Endothelial cell (in vitro differentiated cells): ENCODE data around the gene COQ5. TPM values are rescaled to one million over a fixed set of nuclear protein-coding genes. Genes with fewer than 3 reads are reported as not detected.
"Not testable (repeated sequence)": the region's sequence is repeated elsewhere in the genome, so short reads cannot be mapped to it uniquely, and the experiment has no call there.

Source experiments
- DNase-seq: peaks from one replicate; pipeline ENCODE4 v3.0.0; 2021; ENCODE audit warnings: low spot score
- H3K27ac Mint-ChIP-seq: one replicate; pipeline ENCODE4 v1.8.0; 2021; ENCODE audit warnings: mixed read lengths, inconsistent platforms; ENCODE audit not compliant: unreplicated experiment
- H3K27me3 Mint-ChIP-seq: one replicate; pipeline ENCODE4 v1.8.0; 2021; ENCODE audit warnings: mild to moderate bottlenecking, moderate library complexity, mixed read lengths, inconsistent platforms; ENCODE audit not compliant: unreplicated experiment
- H3K36me3 Mint-ChIP-seq: one replicate; pipeline ENCODE4 v1.8.0; 2021; ENCODE audit warnings: mild to moderate bottlenecking, low read depth, mixed read lengths, inconsistent platforms; ENCODE audit not compliant: unreplicated experiment
- H3K4me1 Mint-ChIP-seq: one replicate; pipeline ENCODE4 v1.8.0; 2021; ENCODE audit warnings: mild to moderate bottlenecking, mixed read lengths, inconsistent platforms; ENCODE audit not compliant: unreplicated experiment
- H3K4me3 Mint-ChIP-seq: one replicate; pipeline ENCODE4 v1.8.0; 2021; ENCODE audit warnings: mild to moderate bottlenecking, mixed read lengths, inconsistent platforms; ENCODE audit not compliant: unreplicated experiment
- H3K9me3 Mint-ChIP-seq: one replicate; pipeline ENCODE4 v1.8.0; 2021; ENCODE audit warnings: mixed read lengths, inconsistent platforms; ENCODE audit not compliant: unreplicated experiment
- total RNA-seq: library from RNA; stranded (reverse); fragmentation: NEBNext Ultra II Directional; extraction: Animal tissue kit (Norgen Biotek cat#: 25700); gene quantifications from one replicate; pipeline ENCODE4 v1.2.1, GENCODE V29; 2021; ENCODE audit not compliant: unreplicated experiment
- TF ChIP-seq, protein P1 (sequence below): fragments of 200-600 bp; sonication (generic); IDR thresholded peaks from one replicate; pipeline ENCODE4 v1.5.0; 2021; ENCODE audit warnings: antibody characterized with exemption; ENCODE audit not compliant: unreplicated experiment

COQ5 gene
- total RNA-seq, 1 donor from 2014 or later: 27.2 TPM

DNA sequence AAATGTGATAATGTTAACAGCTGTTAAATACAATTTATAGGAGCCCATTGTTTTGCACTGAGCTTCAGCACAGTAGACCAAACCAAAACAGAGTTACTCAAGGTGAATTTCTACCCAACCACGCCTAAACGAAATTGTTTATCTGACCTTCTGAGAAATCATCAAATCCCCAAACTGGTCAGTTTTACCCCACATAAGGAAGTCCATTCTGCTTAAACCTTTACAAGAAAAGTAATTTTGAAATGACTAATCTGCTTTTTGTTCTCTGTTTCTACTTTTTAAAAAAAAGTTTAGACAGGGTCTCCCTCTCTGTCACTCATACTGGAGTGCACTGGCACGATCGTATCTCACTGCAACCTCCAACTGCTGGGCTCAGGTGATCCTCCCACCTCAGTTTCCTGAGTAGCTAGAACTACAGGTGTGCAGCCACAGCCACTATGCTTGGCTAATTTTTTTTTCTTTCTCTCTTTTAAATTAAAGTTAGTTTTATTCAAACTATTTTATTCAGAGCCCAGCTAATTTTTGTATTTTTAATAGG, 3.8 kb upstream of the COQ5 start:
- no peaks in the 10 kb centered on the region for H3K36me3 Mint-ChIP-seq
- TF ChIP-seq, protein P1, sequence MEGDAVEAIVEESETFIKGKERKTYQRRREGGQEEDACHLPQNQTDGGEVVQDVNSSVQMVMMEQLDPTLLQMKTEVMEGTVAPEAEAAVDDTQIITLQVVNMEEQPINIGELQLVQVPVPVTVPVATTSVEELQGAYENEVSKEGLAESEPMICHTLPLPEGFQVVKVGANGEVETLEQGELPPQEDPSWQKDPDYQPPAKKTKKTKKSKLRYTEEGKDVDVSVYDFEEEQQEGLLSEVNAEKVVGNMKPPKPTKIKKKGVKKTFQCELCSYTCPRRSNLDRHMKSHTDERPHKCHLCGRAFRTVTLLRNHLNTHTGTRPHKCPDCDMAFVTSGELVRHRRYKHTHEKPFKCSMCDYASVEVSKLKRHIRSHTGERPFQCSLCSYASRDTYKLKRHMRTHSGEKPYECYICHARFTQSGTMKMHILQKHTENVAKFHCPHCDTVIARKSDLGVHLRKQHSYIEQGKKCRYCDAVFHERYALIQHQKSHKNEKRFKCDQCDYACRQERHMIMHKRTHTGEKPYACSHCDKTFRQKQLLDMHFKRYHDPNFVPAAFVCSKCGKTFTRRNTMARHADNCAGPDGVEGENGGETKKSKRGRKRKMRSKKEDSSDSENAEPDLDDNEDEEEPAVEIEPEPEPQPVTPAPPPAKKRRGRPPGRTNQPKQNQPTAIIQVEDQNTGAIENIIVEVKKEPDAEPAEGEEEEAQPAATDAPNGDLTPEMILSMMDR: no peak
- no peak overlapping the region for H3K4me3 Mint-ChIP-seq
- no peaks in the 10 kb centered on the region for H3K9me3 Mint-ChIP-seq
- H3K4me1 Mint-ChIP-seq: peaks cover 30% of the 10 kb centered on the region
- no peak for DNase-seq
- no peak overlapping the region for H3K27ac Mint-ChIP-seq
- H3K27me3 Mint-ChIP-seq: peaks cover 4% of the 10 kb centered on the region

DNA sequence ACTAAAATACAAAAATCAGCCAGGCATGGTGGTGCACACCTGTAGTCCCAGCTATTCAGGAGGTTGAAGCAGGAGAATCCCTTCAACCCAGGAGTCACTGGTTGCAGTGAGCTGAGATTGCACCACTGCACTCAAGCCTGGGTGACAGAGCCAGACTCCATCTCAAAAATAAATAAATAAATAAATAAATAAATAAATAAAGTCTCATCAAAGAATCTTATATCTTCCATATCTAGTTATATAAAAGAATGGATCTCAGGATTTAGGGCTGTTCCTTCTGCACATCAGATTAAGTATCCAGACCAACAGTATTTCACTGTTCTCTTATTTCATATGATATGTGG, 1.4 kb upstream of the COQ5 start:
- not testable (repeated sequence) for H3K4me3 Mint-ChIP-seq, H3K9me3 Mint-ChIP-seq, H3K27ac Mint-ChIP-seq

DNA sequence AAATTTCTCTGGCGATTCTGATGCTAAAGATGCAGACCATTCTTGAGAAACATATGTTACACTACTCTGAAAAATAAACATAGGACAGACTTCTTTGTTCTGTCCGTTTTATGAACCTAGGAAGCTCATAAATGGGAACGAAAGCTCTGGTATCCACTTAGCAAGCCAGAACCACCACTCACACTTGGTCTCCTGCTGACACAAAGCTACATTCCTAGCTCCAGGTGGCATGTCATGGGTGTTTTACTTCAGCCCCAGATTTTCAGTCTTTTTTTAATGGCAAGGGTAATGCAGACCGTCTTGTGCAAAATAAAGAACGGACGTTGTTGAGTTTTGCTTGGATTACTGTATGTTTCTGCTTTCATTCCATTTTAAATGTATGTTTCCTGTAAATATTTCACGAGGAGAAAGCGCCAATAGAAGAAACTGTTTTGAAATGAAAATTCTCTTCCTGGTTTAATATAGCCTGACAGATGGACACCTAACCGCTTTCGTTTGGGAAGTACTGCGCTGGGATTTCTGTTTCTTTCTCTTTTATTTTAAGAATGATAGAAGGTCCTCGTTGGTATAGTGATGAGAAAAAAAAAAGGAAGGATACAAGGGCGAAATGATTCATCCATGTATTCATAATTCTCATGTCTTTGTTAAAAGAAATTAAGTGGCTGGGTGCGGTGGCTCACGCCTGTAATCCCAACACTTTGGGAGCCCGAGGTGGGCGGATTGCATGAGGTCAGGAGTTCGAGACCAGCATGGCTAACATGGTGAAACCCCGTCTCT, 871 bp upstream of the COQ5 start:
- no peaks in the 10 kb centered on the region for H3K9me3 Mint-ChIP-seq
- H3K4me3 Mint-ChIP-seq: peak overlapping the region; percentile 100
- no peaks in the 10 kb centered on the region for H3K36me3 Mint-ChIP-seq
- H3K4me1 Mint-ChIP-seq: peaks cover 7% of the 10 kb centered on the region
- peak; percentile 6 for DNase-seq
- peaks cover 4% of the 10 kb centered on the region for H3K27me3 Mint-ChIP-seq
- peak overlapping the region; percentile 99 for H3K27ac Mint-ChIP-seq
- TF ChIP-seq, protein P1: no peak

More for the DNA sequence above, 1.4 kb upstream of the COQ5 start:
- H3K4me1 Mint-ChIP-seq: peaks cover 10% of the 10 kb centered on the region
- not testable (repeated sequence) for H3K27me3 Mint-ChIP-seq, H3K36me3 Mint-ChIP-seq, DNase-seq

DNA sequence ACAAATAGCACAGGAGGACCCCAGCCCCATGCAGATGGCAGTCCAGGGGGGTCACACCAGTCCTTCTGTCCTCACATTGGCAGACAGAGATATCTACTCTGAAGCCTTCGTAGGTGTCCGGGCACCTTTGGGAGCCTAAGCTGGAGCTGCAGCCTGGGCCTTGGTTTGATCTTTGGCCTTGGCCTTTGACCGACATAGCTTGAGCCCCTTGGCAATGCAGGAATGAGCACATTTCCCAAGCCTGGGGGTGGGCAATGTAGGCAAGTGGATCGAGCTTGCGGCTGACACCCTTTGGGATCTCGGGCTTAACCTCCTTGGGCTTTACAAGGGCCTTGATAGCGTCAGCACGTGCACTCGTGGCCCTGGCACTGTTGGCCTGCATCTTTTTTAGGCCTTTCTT, 6.4 kb downstream of the COQ5 start:
- H3K4me1 Mint-ChIP-seq: no peaks in the 10 kb centered on the region
- no peak for DNase-seq
- H3K36me3 Mint-ChIP-seq: no peaks in the 10 kb centered on the region
- no peaks in the 10 kb centered on the region for H3K27me3 Mint-ChIP-seq
- no peak overlapping the region for H3K4me3 Mint-ChIP-seq
- TF ChIP-seq, protein P1: no peak
- no peaks in the 10 kb centered on the region for H3K9me3 Mint-ChIP-seq
- no peak overlapping the region for H3K27ac Mint-ChIP-seq

DNA sequence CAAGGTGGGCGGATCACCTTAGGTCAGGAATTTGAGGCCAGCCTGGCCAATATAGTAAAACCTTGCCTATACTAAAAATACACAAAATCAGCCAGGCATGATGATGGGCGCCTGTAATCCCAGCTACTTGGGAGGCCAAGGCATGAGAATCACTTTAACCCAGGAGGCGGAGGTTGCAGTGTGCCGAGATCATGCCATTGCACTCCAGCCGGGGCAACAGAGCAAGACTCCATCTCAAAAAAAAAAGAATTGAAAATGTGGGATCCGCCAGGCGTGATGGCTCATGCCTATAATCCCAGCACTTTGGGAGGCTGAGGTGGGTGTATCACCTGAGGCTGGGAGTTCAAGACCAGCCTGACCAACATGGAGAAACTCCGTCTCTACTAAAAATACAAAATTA, 9.6 kb downstream of the COQ5 start:
- peaks cover 10% of the 10 kb centered on the region for H3K36me3 Mint-ChIP-seq
- not testable (repeated sequence) for H3K4me1 Mint-ChIP-seq, H3K9me3 Mint-ChIP-seq, DNase-seq, H3K4me3 Mint-ChIP-seq, H3K27ac Mint-ChIP-seq, H3K27me3 Mint-ChIP-seq

DNA sequence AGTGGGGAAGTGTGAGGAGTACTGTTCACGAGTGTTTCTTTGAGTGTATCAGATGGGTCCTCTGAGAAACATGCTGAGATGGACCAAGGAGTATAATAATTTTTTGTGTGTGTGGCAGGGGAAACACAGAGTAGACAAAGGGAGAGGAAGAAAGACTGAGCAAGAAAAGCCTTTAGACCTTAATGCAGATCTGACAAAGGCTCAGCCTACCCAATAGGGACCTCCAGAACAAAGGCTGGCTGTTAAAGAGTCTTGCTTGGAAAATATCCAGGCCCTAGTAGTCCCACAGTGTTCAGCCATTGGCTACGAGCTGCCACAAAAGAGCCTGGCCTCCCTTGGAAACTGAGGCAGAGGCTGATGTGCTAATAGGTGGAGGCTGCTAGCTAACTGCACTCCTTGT, 13.5 kb downstream of the COQ5 start:
- Mint-ChIP-seq H3K9me3 (no peaks in the 10 kb centered on the region), H3K4me1 (no peaks in the 10 kb centered on the region), H3K4me3 (peak overlapping the region; percentile 24), H3K27ac (no peak overlapping the region), H3K36me3 (peaks cover 15% of the 10 kb centered on the region), H3K27me3 (no peaks in the 10 kb centered on the region)
- TF ChIP-seq, protein P1: no peak
- DNase-seq: no peak
